Measurements from ENCODE around the gene SLC6A18.

The SLC6A18 gene, protein sequence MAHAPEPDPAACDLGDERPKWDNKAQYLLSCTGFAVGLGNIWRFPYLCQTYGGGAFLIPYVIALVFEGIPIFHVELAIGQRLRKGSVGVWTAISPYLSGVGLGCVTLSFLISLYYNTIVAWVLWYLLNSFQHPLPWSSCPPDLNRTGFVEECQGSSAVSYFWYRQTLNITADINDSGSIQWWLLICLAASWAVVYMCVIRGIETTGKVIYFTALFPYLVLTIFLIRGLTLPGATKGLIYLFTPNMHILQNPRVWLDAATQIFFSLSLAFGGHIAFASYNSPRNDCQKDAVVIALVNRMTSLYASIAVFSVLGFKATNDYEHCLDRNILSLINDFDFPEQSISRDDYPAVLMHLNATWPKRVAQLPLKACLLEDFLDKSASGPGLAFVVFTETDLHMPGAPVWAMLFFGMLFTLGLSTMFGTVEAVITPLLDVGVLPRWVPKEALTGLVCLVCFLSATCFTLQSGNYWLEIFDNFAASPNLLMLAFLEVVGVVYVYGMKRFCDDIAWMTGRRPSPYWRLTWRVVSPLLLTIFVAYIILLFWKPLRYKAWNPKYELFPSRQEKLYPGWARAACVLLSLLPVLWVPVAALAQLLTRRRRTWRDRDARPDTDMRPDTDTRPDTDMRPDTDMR

GRCh38 chr5:1225081-1225480 is at the start of gene SLC6A18:
Gene SLC6A18 (plus strand): TSS chr5:1225381. CDS start chr5:1225478, 97 bp downstream.
- no peak within 1 kb of the TSS for H3K4me3 ChIP-seq (ENCODE audit: low read depth, low read length)

GRCh38 chr5:1175801-1176472 is 49.2 kb upstream of the SLC6A18 start:
- TF ChIP-seq, protein P1, sequence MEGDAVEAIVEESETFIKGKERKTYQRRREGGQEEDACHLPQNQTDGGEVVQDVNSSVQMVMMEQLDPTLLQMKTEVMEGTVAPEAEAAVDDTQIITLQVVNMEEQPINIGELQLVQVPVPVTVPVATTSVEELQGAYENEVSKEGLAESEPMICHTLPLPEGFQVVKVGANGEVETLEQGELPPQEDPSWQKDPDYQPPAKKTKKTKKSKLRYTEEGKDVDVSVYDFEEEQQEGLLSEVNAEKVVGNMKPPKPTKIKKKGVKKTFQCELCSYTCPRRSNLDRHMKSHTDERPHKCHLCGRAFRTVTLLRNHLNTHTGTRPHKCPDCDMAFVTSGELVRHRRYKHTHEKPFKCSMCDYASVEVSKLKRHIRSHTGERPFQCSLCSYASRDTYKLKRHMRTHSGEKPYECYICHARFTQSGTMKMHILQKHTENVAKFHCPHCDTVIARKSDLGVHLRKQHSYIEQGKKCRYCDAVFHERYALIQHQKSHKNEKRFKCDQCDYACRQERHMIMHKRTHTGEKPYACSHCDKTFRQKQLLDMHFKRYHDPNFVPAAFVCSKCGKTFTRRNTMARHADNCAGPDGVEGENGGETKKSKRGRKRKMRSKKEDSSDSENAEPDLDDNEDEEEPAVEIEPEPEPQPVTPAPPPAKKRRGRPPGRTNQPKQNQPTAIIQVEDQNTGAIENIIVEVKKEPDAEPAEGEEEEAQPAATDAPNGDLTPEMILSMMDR (IDR thresholded peaks at IDR 0.05; ENCODE audit: borderline replicate concordance, insufficient read depth, low read depth, low read length) = no peak
- no peak overlapping the region for H3K4me3 ChIP-seq (ENCODE audit: low read depth, low read length)

More at GRCh38 chr5:1225081-1225480, at the start of gene SLC6A18:
- TF ChIP-seq, protein P1 (IDR thresholded peaks at IDR 0.05; ENCODE audit: borderline replicate concordance, insufficient read depth, low read depth, low read length) = no peak

GRCh38 chr5:1176473-1177391 is 48.4 kb upstream of the SLC6A18 start:
- no peak overlapping the region for H3K4me3 ChIP-seq (ENCODE audit: low read depth, low read length)
- TF ChIP-seq, protein P1 (IDR thresholded peaks at IDR 0.05; ENCODE audit: borderline replicate concordance, insufficient read depth, low read depth, low read length) = no peak

GRCh38 chr5:1177826-1178528 is 47.2 kb upstream of the SLC6A18 start:
- TF ChIP-seq, protein P1 (IDR thresholded peaks at IDR 0.05; ENCODE audit: borderline replicate concordance, insufficient read depth, low read depth, low read length) = no peak
- no peak overlapping the region for H3K4me3 ChIP-seq (ENCODE audit: low read depth, low read length)

GRCh38 chr5:1178529-1179382 is 46.4 kb upstream of the SLC6A18 start:
- TF ChIP-seq, protein P1 (IDR thresholded peaks at IDR 0.05; ENCODE audit: borderline replicate concordance, insufficient read depth, low read depth, low read length) = no peak
- no peak overlapping the region for H3K4me3 ChIP-seq (ENCODE audit: low read depth, low read length)

Data from GM12875 (cell line).